ENCODE data around the gene RABIF.

- TF ChIP-seq OSR1 (CRISPR knock-in tag; IDR thresholded peaks at IDR 0.05) (no peak), RARB (CRISPR knock-in tag; IDR thresholded peaks at IDR 0.05) (no peak)
Observed at GRCh38 chr1:202850593-202851362, 38.2 kb downstream of the RABIF start.
